Stimulated activated CD4-positive, alpha-beta T cell treated with anti-CD3 and anti-CD28 coated beads, Interleukin-1b, Interleukin-23, amount 100 ng/mL, for 48 hours (primary cell): Measurements from ENCODE around the gene MIPOL1.

Source experiments
- DNase-seq: peaks from one replicate; pipeline ENCODE4 v3.0.0-alpha.2; 2020

The MIPOL1 gene

GRCh38 chr14:37558740-37559139 lies 361.0 kb downstream of the MIPOL1 start:
- DNase-seq, result no peak

GRCh38 chr14:37559386-37559785 lies 361.6 kb downstream of the MIPOL1 start:
- no peak for DNase-seq

- no peak for DNase-seq
These were observed 365.5 kb downstream of the MIPOL1 start for GRCh38 chr14:37563189-37563588.

DNA sequence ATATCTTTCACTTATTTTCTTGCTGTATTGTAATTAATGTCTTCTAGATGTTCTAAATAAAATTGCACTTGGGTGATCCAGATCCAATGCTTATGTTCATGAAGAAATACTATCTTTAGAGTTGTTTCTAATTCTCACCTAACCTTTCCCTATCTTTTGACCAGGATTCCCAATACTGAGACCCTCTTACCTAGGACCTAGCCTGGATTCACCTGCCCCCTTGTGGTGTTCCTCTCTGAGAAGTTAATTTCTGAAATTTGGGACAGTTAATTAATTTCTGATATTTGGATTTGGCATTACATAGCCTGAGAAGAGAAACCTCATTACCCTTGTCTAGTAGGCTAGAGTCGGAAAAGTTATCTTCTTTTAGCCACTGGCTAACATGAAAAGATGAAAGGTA lies 367.8 kb downstream of the MIPOL1 start:
- no peak for DNase-seq

DNA sequence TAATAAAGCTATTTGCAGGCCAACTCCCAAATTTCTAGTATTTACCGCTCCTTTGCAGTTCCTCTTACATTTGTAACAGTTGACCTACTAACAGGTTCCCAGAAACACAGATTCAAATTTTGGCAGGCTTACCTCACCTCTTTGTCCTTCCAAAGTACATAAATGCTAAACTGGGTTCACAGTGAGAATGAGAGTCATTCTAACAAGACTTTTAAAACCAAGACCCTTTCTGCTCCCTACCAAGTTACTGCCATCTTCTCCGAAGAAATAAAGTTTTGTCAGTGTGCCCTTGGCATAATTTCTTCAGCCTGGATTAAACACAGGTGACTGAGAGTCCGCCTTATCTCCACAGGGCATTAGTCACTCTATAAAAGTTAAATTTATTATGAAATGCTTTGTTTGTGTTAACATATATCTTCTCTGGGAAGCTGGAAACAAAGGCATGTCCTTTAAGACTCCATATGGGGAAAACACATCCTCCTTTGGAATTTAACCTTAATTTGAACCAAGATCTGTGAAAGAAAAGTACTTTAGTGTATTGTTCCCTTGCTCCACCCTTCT lies 369.2 kb downstream of the MIPOL1 start:
- DNase-seq, result no peak

GRCh38 chr14:37569729-37570128 lies 372.0 kb downstream of the MIPOL1 start:
- no peak for DNase-seq

- DNase-seq, result no peak
These were observed 373.7 kb downstream of the MIPOL1 start for GRCh38 chr14:37571391-37571790.

DNA sequence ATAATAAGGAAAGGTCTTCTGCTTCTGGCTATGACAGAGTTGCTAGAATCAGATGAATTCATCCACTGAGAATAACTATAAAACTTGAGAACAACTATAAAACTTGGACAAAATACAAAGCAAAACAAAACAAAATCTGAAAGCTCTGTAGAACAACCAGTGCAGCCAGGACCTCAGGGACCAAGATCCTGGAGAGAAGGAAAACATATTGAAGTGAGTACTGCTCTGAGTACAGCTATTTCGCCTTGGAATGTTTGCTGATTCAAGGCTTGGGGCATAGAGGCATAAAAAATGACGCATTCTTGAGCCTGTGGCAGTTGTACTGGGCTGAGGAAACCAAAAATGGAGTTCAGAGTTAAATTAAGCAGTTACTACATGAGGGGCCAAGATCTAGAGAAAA lies 375.6 kb downstream of the MIPOL1 start:
- DNase-seq, result no peak

GRCh38 chr14:37579274-37579673 lies 381.5 kb downstream of the MIPOL1 start:
- DNase-seq, result no peak

DNA sequence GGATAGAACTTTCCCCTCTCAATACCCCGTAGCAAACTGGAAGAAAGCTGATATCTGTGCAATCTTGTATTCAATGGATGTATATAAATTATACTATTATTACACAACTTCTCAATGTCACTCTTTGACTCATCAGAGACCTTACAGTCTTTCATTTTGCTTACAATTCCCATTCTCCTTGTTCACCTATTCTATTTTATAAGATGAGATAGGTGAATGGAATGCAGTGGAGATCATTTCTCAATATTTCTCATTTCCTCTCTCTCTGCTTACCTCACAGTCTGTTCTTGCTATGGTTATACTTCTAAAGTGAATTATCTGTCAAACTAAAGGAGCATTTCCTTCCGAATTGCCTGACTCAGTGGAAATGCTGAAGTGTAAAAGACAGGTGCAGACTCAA lies 382.4 kb downstream of the MIPOL1 start:
- DNase-seq, result no peak

DNA sequence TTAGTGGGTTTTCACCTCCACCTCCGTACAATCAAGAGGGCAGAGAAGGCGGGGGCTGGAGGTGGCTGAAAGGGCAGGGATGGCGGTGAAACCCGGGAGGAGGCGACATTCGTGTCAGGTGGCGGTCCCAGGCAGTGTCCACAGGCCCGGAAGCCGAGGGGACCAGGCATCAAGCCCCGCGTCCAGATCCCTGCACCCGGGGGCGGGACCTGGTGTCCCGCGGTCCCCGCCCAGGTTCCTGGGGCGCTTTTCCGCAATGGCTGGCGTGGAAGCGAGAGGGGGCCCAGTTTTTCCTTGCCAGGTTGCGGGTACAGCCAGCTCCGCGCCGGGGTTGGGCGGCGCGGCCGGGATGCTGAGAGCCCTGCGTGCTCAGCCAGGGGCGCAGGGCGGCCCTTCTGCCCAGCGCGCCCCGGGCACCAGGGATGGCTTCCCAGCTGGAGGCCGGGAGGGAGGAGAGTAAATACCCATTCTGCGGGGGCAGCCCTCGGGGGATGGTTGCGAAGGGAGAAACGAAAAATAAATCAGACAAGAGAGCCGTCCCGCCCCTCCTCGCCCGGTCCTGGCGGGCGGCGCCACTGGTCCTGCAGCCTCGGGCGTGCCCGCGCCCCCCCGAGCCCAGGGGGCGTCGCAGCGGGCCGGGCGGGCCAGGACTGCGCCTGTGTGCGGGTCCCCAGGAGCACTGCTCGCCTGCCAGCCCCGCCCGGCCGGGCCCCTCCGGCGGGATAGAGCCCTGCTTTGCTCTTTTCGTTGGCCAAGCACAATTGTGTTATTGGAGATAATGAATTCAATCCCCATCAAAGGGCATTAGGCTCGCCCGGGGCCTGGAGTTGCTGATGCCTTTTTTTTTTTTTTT lies 385.8 kb downstream of the MIPOL1 start:
- no peak for DNase-seq

GRCh38 chr14:37584211-37585100 lies 386.7 kb downstream of the MIPOL1 start:
- no peak for DNase-seq

DNA sequence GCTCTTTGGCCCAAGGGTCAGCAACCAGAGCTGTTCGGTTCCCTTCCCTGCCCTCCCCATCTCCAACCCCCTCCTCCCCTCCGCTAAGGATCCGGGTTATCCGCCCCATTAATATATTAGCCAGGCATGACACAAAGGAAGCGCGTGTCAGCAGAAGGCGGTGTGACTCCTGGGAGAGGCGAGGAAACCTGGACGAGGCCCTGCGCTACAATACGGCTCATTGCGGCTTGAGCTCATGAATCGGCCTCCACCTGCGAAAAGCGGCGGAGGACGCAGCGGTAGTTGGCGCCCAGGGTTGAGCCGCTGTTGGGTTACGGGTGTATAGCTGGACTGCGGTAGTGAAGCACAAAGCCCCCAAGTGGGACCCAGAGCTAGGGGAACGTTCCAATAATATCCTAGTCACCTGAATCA lies 387.4 kb downstream of the MIPOL1 start:
- DNase-seq, result no peak

DNA sequence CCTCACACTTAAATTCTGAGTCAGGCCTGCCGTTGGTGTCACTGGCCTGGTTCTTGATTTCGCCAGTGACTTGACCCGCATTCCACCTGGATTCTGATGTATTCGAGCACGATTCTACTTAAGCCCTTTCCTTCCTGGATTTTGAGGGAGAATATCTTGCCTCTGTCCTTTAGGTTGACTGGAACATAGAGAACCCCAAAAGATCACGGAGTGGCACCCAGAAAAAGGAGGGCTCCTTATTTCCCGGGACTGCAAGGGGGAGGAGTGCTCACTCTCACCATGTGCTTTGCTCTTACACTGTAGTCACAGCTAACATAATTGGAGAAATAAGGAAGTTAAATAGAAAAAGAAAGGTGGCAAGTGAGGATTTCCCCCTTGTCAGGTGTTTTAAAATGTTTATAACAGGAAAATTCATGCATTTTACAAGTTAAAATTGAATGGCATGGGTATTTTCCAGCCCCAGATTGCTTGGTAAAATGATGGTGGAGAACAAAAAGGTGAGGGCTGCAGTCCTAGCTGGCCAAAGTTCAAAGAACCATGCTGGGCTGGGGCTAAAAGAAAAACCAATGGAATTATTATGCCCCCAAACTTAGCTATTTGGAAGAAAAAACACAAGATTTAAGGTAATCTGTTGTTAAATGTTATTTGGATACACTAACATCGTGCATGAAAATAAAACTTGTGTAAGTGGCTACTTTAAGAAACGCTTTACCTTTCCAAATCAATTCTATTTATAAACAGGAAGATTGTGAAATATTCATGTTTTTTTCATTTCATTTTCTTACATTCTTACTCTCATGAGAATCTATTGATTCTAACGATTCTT lies 388.4 kb downstream of the MIPOL1 start:
- DNase-seq, result no peak

GRCh38 chr14:37586797-37587130 lies 389.0 kb downstream of the MIPOL1 start:
- no peak for DNase-seq

DNA sequence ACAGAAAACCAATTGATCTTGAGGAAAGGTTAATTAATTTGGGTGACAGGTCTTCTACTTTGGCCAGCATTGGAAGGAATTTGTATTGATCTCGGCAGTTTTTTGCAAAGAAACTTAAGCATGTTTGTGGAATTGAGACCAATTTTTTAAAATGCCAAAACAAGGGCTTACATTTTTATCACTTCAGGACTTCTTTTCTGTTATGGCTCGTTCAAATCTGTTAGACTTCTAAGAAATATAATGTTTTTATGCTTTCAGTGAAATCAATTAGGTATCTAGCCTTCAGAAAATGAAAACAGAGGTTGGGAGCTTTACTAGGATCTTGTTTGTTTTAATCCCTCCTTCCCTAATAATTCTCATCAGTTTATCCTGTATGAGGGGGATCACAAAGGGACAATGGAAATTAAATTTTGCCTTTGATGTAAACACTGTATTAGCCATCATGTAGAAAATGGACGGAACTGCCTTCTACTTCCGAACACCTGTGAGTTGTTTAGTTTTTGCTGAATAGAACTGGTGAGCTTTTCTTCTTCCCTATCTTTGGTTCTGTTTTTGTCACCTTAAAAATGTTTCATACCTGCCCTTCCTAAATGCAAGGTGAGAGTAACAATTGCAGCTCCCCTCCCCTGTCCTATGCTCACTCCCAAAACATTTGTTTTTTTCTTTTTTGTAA lies 389.5 kb downstream of the MIPOL1 start:
- DNase-seq, result no peak

DNA sequence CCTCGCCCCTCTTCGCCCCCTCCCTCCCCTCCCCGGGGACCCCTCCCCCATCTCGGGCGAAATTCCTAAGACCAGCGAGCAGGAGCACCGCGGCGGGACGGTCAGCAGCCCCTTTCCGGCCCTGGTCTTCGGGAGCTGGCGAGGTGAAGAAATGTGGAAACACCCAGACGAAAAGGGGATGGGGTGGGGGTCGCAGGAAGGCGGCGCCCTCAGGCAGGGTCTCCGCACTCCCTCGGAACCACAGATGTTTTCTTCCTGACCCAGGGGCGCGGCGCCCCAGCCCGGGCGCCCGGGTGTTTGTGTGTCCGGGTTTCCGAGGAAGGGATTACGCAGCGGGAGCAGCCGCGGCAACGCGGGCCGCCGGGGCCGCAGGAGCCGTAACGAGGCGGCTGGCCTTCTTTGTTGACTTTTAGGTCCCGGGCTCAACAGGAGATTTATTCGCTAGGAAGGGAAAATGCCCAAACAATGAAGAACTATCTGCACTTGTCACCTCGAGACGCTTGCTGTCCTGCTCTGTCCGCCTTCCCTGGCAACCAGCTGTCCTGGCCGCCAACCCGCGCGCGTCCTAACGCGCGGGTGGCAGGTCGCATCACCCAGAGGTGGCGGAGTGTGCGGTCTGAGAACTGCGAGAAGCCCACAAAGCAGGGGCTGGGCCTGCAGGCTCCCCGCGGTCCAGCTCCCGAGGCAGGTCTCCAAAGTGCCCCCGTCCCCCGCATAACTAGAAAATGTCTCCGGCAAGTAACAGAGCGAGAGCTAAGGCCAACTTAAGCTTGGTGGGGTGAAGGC lies 390.3 kb downstream of the MIPOL1 start:
- no peak for DNase-seq

GRCh38 chr14:37588667-37588955 lies 390.9 kb downstream of the MIPOL1 start:
- DNase-seq, result no peak

DNA sequence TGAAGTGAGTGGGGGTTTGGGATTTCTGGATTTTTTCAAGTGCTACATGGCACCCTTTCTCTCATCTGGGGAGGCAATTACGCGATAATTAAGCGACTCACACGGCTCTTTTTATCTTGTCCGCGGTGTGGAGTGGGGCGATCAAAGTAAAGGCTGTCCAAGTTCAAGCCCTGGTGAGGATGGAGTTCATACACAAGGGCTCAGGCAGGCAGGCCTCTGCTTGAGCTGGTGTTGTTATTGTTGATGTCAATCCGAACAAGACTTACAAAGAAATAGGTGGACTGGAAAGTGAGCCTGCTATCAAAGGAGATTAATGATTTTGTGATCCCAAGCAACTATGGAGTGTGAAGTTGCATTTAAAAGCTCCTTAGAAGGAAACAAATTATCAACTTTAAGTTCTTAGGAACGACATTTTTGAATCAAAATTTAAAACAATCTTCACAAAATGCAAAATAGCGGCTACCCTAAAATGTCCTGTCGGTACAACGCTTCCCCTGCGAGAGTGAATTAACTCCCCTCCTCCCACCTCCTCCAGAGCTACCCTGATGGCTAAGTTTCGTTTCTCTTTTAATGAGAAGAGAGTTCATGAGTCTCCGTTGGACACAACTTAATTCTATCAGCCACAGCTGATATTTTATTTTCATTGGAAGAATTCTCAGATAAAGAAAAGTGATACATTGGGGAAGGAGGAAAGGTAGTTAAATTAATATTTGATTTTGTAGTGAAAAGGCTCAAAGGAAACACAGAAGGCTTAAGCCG lies 391.4 kb downstream of the MIPOL1 start:
- no peak for DNase-seq

DNA sequence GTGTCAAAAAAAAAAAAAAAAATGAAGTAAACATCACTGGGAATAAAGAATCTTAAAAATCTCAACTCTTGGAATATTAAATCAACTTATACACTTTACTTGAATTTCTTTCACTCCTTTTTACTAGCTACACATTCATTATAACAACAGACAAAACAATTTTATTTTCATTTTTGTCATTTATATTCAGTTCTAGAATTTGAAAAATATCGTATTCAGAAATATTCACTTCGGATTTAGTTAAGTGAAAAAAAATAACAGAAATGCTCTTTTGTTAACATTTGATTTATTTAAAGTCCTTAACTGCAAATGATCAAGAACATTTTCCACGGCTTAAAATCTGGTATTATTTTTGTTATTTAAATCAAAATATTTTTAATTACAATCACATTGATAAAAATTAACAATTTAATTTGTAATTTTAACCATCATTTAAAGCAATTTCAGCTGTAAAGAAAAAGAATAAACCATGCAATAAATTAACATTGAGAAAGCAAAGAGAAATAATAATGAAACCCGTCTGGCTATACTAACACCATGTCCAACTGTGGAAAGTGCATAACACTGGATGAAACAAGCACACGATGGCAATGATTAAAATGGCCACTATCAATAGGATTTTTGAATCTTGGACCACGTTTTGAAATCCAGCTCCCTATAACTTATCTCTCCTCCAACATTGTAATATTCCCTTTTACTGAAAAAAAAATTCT lies 392.1 kb downstream of the MIPOL1 start:
- DNase-seq, result no peak
